GM10266 (cell line): ENCODE measurements around the gene FUNDC1.

Experiments used
- DNase-seq: peaks from one replicate; pipeline ENCODE4 v3.0.0; 2012; ENCODE audit errors: extremely low spot score
- CTCF ChIP-seq: IDR thresholded peaks from 2 replicates; pipeline ENCODE4 v1.5.1; 2012; ENCODE audit warnings: mild to moderate bottlenecking, low read depth; ENCODE audit not compliant: control insufficient read depth, insufficient read depth; ENCODE audit errors: missing control alignments

The FUNDC1 gene

GRCh38 chrX:44503560-44503959 lies 39.1 kb downstream of the FUNDC1 start:
- no peak for DNase-seq
- no peak for TF ChIP-seq CTCF

GRCh38 chrX:44495091-44495490 lies 47.6 kb downstream of the FUNDC1 start:
- no peak for TF ChIP-seq CTCF
- no peak for DNase-seq

- no peak for DNase-seq
- no peak for TF ChIP-seq CTCF
Measured at GRCh38 chrX:44494357-44494756, 48.3 kb downstream of the FUNDC1 start.

GRCh38 chrX:44489515-44489914 lies 53.1 kb downstream of the FUNDC1 start:
- no peak for TF ChIP-seq CTCF
- no peak for DNase-seq

- TF ChIP-seq CTCF: no peak
- no peak for DNase-seq
Measured at GRCh38 chrX:44484607-44485146, 58.0 kb downstream of the FUNDC1 start.

- no peak for TF ChIP-seq CTCF
- no peak for DNase-seq
Measured at GRCh38 chrX:44483965-44484606, 58.6 kb downstream of the FUNDC1 start.

GRCh38 chrX:44482575-44482974 lies 60.1 kb downstream of the FUNDC1 start:
- no peak for DNase-seq
- no peak for TF ChIP-seq CTCF
